Upper lobe of left lung (tissue), 6 donors: ENCODE data around the gene TNS3. TPM values are rescaled to one million over a fixed set of nuclear protein-coding genes. Genes with fewer than 3 reads are reported as not detected.

ENCODE experiments used
- ATAC-seq, 2 donors: fragments of 200-7000 bp; cut with Tn5 transposase; one replicate each; pipeline ENCODE4 v1.9.1; 2022; ENCODE audit warnings: mild to moderate bottlenecking in 2 of 2, moderate library complexity in 2 of 2; ENCODE audit not compliant: low FRiP score in 2 of 2
- DNase-seq, 2 donors: peaks; one replicate each; pipeline ENCODE4 v3.0.0-alpha.2; 2019 to 2020
- H3K27ac ChIP-seq, 4 donors: fragments of 200-600 bp; sonication (generic); one replicate each; pipeline ENCODE4 v1.5.1; 2016 to 2019
- H3K27me3 ChIP-seq, 4 donors: fragments of 200-600 bp; sonication (generic); one replicate each; pipeline ENCODE4 v1.5.1; 2017 to 2019
- H3K36me3 ChIP-seq, 4 donors: fragments of 200-600 bp; sonication (generic); one replicate each; pipeline ENCODE4 v1.5.1; 2016 to 2019
- H3K4me1 ChIP-seq, 4 donors: fragments of 200-600 bp; sonication (generic); one replicate each; pipeline ENCODE4 v1.5.1; 2018 to 2019
- H3K4me3 ChIP-seq, 4 donors: fragments of 200-600 bp; sonication (generic); one replicate each; pipeline ENCODE4 v1.5.1; 2017 to 2019; ENCODE audit warnings: mild to moderate bottlenecking in 2 of 4, moderate library complexity in 1 of 4
- H3K9me3 ChIP-seq, 4 donors: fragments of 200-600 bp; sonication (generic); one replicate each; pipeline ENCODE4 v1.5.1; 2018 to 2019
- CTCF ChIP-seq, 6 experiments: fragments of 450-650 bp in 4 of 6; fragments of 200-600 bp in 2 of 6; sonication (generic) in 2 of 6; IDR thresholded peaks; one replicate each; pipeline ENCODE4 v1.5.1; 2016 to 2019; ENCODE audit warnings: antibody characterized with exemption in 6 of 6
- EP300 ChIP-seq, 4 donors: sonication (generic); formaldehyde crosslinking; IDR thresholded peaks; one replicate each; pipeline ENCODE4 v1.5.1; 2017; ENCODE audit warnings: antibody characterized with exemption in 4 of 4, control low read depth in 2 of 4
- POLR2A ChIP-seq, 4 donors: fragments of 450-650 bp; IDR thresholded peaks; one replicate each; pipeline ENCODE4 v1.5.1; 2016 to 2017; ENCODE audit warnings: antibody characterized with exemption in 4 of 4, mild to moderate bottlenecking in 2 of 4
- POLR2AphosphoS5 ChIP-seq, 2 donors: sonication (generic); formaldehyde crosslinking; IDR thresholded peaks; one replicate each; pipeline ENCODE4 v1.5.1; 2017; ENCODE audit warnings: antibody characterized with exemption in 2 of 2
- WGBS, 2 donors: methylation state at CpG; one replicate each; pipeline ENCODE4 v1.1.5; 2017 to 2018; 5-methylcytosine and 5-hydroxymethylcytosine counted together
- total RNA-seq, 6 donors: library from RNA; depleted of rRNA in 4 of 6; stranded (reverse); fragments of >200 nt in 4 of 6; gene quantifications; one replicate each; pipeline versions ENCODE4 v1.1.0 to v1.2.1, GENCODE V29; 2016 to 2021
- donor health status: DM: no; HTN: no; CAD: no; lungs with moderate emphysema.
- donor health status: DM: no; HTN: yes; CAD: no; lungs with severe emphysema.

The TNS3 gene
- total RNA-seq, 6 donors from 2014 or later, result 90.6 to 266 (median 143) TPM

DNA sequence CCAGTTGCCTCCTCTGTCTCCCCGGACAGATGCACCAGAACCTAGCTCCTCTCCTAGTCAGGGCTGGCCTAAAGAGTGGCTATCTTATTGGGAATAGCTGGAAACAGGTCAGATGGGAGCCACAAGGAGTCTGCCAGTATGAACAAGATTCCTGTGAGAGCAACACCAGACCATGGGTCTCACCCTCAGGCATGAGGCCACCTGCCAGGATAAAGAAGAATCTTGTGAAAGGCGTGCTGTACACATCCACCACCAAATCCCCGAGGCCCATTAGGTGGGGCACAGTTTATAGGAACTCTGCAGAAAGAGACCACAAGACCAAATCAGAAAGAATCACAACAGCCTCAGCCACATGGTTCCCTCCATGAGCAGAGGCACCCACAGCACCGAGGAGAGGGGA, 325.9 kb downstream of the TNS3 start:
- H3K27me3 ChIP-seq, result no peaks in the 10 kb centered on the region
- DNase-seq (no peak), ATAC-seq (no peak)
- no peaks in the 10 kb centered on the region for H3K36me3 ChIP-seq
- WGBS, 2 donors, result 71 to 87% methylated on average over 4 of the region's 4 CpGs
- no peaks in the 10 kb centered on the region for H3K9me3 ChIP-seq
- TF ChIP-seq POLR2AphosphoS5 (IDR thresholded peaks at IDR 0.05) (no peak), EP300 (IDR thresholded peaks at IDR 0.05) (no peak), POLR2A (IDR thresholded peaks at IDR 0.05) (no peak), CTCF (IDR thresholded peaks at IDR 0.05) (no peak)
- no peak overlapping the region for H3K27ac ChIP-seq
- peaks cover 14 to 21% (median 18%) of the 10 kb centered on the region in 4 donors for H3K4me1 ChIP-seq
- no peak overlapping the region for H3K4me3 ChIP-seq

DNA sequence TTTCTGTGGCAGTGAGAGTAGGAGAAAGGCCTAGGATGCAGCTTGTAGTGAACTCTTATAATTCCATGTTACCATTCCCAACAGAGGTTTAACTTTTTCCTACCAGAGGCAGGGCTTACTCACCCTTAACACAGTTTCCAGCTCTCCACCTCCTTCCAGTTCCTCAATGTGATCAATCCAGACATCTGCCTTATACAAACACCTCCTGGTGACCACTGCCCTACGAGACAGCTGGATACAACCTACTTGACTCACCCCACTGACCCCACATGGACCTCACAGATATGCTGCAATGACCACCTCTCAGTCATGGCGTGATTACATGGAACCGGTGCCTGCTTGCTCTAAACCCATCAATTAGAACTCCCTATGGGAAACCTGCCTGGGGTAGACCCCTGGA, 326.5 kb downstream of the TNS3 start:
- no peak for ATAC-seq
- WGBS, 2 donors, result 85 to 100% methylated on average over 3 of the region's 3 CpGs
- H3K4me1 ChIP-seq, result peaks cover 14 to 21% (median 18%) of the 10 kb centered on the region in 4 donors
- H3K27me3 ChIP-seq, result no peaks in the 10 kb centered on the region
- no peak overlapping the region for H3K27ac ChIP-seq
- DNase-seq, result no peak
- H3K9me3 ChIP-seq, result no peaks in the 10 kb centered on the region
- no peaks in the 10 kb centered on the region for H3K36me3 ChIP-seq
- H3K4me3 ChIP-seq, result no peak overlapping the region
- no peak for TF ChIP-seq POLR2A (IDR thresholded peaks at IDR 0.05)
- TF ChIP-seq CTCF (IDR thresholded peaks at IDR 0.05), result no peak
- no peak for TF ChIP-seq EP300 (IDR thresholded peaks at IDR 0.05)
- TF ChIP-seq POLR2AphosphoS5 (IDR thresholded peaks at IDR 0.05), result no peak

DNA sequence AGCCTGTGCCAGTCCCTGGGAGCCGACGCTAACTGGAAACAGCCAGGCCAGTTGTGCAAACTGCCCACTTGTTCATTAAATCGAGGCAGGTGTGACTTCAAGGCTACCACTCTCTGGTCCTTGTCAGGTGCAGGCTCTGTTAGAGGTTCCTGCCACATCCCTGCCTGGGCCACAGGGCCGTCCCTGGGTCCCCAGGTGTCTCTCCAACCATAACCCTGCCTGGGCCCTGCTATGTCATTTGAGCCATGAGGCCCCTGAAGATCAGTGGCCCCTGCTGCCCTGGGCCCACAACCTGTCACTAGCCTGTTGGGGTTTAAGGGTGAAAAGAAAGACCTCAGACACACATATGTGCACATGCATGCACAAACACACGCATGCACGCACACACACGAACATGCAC, 326.9 kb downstream of the TNS3 start:
- Histone ChIP-seq H3K36me3 (no peaks in the 10 kb centered on the region), H3K9me3 (no peaks in the 10 kb centered on the region), H3K4me3 (no peak overlapping the region), H3K4me1 (peaks cover 14 to 21% (median 18%) of the 10 kb centered on the region in 4 donors), H3K27ac (peak overlapping the region in 3 of 4 donors; percentile 88 to 89 (median 88)), H3K27me3 (no peaks in the 10 kb centered on the region)
- ATAC-seq, result no peak
- DNase-seq, result no peak
- 81 to 83% methylated on average over 7 of the region's 7 CpGs for WGBS, 2 donors
- TF ChIP-seq POLR2AphosphoS5 (IDR thresholded peaks at IDR 0.05) (no peak), POLR2A (IDR thresholded peaks at IDR 0.05) (no peak), CTCF (IDR thresholded peaks at IDR 0.05) (no peak)

GRCh38 chr7:47254081-47254977, 327.6 kb downstream of the TNS3 start:
- WGBS, 2 donors, result 5 to 6% methylated on average over 13 to 31 of the region's 64 CpGs
- peak overlapping the region; percentile 8 to 62 (median 52) for H3K4me3 ChIP-seq

More at GRCh38 chr7:47254081-47254977, 327.6 kb downstream of the TNS3 start:
- ATAC-seq (peak; percentile 92 to 97), DNase-seq (peak; percentile 82 to 97)
- Histone ChIP-seq H3K27ac (peak overlapping the region; percentile 84 to 89 (median 88)), H3K36me3 (no peaks in the 10 kb centered on the region), H3K4me1 (peaks cover 14 to 21% (median 18%) of the 10 kb centered on the region in 4 donors), H3K9me3 (no peaks in the 10 kb centered on the region), H3K27me3 (no peaks in the 10 kb centered on the region)
- TF ChIP-seq CTCF (IDR thresholded peaks at IDR 0.05) (peak; percentile 96 to 98 (median 98)), POLR2A (IDR thresholded peaks at IDR 0.05) (peak in 1 of 4 donors; percentile 11), EP300 (IDR thresholded peaks at IDR 0.05) (peak in 1 of 4 donors; percentile 33), POLR2AphosphoS5 (IDR thresholded peaks at IDR 0.05) (peak; percentile 39 to 65)
